Ectodermal cell (in vitro differentiated cells): ENCODE data around the gene UBR4.

Experiments used
- H3K27ac ChIP-seq: 2 replicates; pipeline ENCODE4 v1.7.0; 2013; ENCODE audit warnings: mild to moderate bottlenecking, low read depth, low read length; ENCODE audit not compliant: insufficient read depth, poor library complexity, severe bottlenecking
- H3K27me3 ChIP-seq: 2 replicates; pipeline ENCODE4 v1.7.0; 2013; ENCODE audit warnings: mild to moderate bottlenecking, low read length; ENCODE audit not compliant: insufficient read depth, control insufficient read depth, poor library complexity, severe bottlenecking
- H3K36me3 ChIP-seq: one replicate; pipeline ENCODE4 v1.7.0; 2013; ENCODE audit warnings: low read length; ENCODE audit not compliant: control insufficient read depth, insufficient read depth
- H3K4me1 ChIP-seq: one replicate; pipeline ENCODE4 v1.7.0; 2013; ENCODE audit warnings: low read length; ENCODE audit not compliant: control insufficient read depth, insufficient read depth
- H3K4me3 ChIP-seq: 2 replicates; pipeline ENCODE4 v1.7.0; 2013; ENCODE audit warnings: low read depth, low read length, control low read depth; ENCODE audit not compliant: insufficient read depth
- H3K9me3 ChIP-seq: 2 replicates; pipeline ENCODE4 v1.7.0; 2013; ENCODE audit warnings: mild to moderate bottlenecking, low read length, moderate library complexity; ENCODE audit not compliant: control insufficient read depth
- WGBS, 2 experiments: methylation state at CpG; one replicate each; pipeline ENCODE4 v1.1.7; 2013; ENCODE audit warnings: missing lambda C conversion rate in 2 of 2; 5-methylcytosine and 5-hydroxymethylcytosine counted together

The UBR4 gene

GRCh38 chr1:19128968-19129514 is 81.0 kb downstream of the UBR4 start:
- no peaks in the 10 kb centered on the region for H3K9me3 ChIP-seq
- H3K27ac ChIP-seq = no peak overlapping the region
- WGBS, 2 experiments = 90 to 99% methylated on average over 6 of the region's 6 CpGs
- H3K36me3 ChIP-seq = peaks cover 69% of the 10 kb centered on the region
- H3K4me1 ChIP-seq = no peaks in the 10 kb centered on the region
- H3K4me3 ChIP-seq = no peak overlapping the region
- H3K27me3 ChIP-seq = no peaks in the 10 kb centered on the region

DNA sequence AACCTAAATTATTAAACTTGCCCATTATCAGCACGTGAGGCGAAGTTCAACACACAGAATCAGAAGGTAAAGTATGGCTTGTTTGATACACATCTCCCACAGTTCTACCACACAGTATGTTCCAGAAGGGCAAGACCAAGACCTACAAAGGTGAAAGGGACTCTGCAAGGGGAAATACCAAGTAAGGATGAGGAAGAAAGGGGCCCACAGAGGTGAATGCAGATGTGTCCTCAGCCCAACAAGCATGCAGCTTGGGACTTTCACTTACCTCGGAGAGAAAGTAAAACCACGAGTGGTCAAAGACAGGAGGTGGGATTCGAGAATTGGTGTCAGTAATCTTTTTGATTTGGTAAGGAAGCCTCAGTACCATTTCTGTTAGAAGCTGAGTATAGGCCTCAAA is 85.8 kb downstream of the UBR4 start:
- no peaks in the 10 kb centered on the region for H3K9me3 ChIP-seq
- no peaks in the 10 kb centered on the region for H3K27me3 ChIP-seq
- peaks cover 92% of the 10 kb centered on the region for H3K36me3 ChIP-seq
- no peak overlapping the region for H3K4me3 ChIP-seq
- 96 to 97% methylated on average over 5 of the region's 5 CpGs for WGBS, 2 experiments
- no peak overlapping the region for H3K27ac ChIP-seq
- H3K4me1 ChIP-seq = no peaks in the 10 kb centered on the region

- WGBS, 2 experiments = 94 to 97% methylated on average over 1 of the region's 1 CpG
- Histone ChIP-seq H3K4me3 (no peak overlapping the region), H3K36me3 (peaks cover 93% of the 10 kb centered on the region), H3K4me1 (no peaks in the 10 kb centered on the region), H3K27me3 (no peaks in the 10 kb centered on the region), H3K9me3 (no peaks in the 10 kb centered on the region), H3K27ac (no peak overlapping the region)
Observed at GRCh38 chr1:19123837-19124236, 86.2 kb downstream of the UBR4 start.

GRCh38 chr1:19122668-19123067 is 87.4 kb downstream of the UBR4 start:
- no peak overlapping the region for H3K4me3 ChIP-seq
- no peak overlapping the region for H3K27ac ChIP-seq
- no peaks in the 10 kb centered on the region for H3K27me3 ChIP-seq
- H3K4me1 ChIP-seq = no peaks in the 10 kb centered on the region
- H3K36me3 ChIP-seq = peaks cover 91% of the 10 kb centered on the region
- H3K9me3 ChIP-seq = no peaks in the 10 kb centered on the region
- WGBS, 2 experiments = 95% methylated on average over 10 of the region's 10 CpGs

- no peak overlapping the region for H3K27ac ChIP-seq
- no peaks in the 10 kb centered on the region for H3K27me3 ChIP-seq
- H3K36me3 ChIP-seq = peaks cover 91% of the 10 kb centered on the region
- WGBS, 2 experiments = 93 to 95% methylated on average over 7 of the region's 7 CpGs
- no peaks in the 10 kb centered on the region for H3K9me3 ChIP-seq
- H3K4me1 ChIP-seq = no peaks in the 10 kb centered on the region
- no peak overlapping the region for H3K4me3 ChIP-seq
Observed at GRCh38 chr1:19121192-19121591, 88.9 kb downstream of the UBR4 start.

DNA sequence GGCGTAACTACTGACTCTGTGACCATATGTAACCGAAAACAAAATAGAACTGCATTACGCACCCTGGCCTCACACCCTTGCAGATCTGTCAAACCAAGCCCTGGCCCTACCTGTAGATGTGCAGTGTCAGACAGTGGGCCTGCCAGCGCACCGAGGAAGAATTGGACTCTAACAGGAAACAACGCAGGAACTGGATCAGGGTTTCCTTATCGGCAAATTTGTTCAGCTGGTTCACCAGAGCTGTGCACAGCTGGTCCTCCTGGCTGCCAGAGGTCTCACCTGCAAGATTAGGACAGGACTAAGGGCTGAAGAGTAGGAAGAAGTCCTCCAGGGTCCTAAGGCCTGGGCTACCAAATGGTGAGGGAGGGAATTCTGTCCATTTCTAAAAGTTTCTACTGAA is 90.0 kb downstream of the UBR4 start:
- no peak overlapping the region for H3K27ac ChIP-seq
- H3K27me3 ChIP-seq = no peaks in the 10 kb centered on the region
- peaks cover 92% of the 10 kb centered on the region for H3K36me3 ChIP-seq
- H3K4me3 ChIP-seq = no peak overlapping the region
- 96% methylated on average over 7 of the region's 7 CpGs for WGBS, 2 experiments
- H3K9me3 ChIP-seq = no peaks in the 10 kb centered on the region
- no peaks in the 10 kb centered on the region for H3K4me1 ChIP-seq

- H3K36me3 ChIP-seq = peaks cover 92% of the 10 kb centered on the region
- 95 to 96% methylated on average over 6 of the region's 6 CpGs for WGBS, 2 experiments
- H3K4me3 ChIP-seq = no peak overlapping the region
- H3K27me3 ChIP-seq = no peaks in the 10 kb centered on the region
- no peak overlapping the region for H3K27ac ChIP-seq
- H3K4me1 ChIP-seq = no peaks in the 10 kb centered on the region
- no peaks in the 10 kb centered on the region for H3K9me3 ChIP-seq
Observed at GRCh38 chr1:19115082-19115808, 94.8 kb downstream of the UBR4 start.

DNA sequence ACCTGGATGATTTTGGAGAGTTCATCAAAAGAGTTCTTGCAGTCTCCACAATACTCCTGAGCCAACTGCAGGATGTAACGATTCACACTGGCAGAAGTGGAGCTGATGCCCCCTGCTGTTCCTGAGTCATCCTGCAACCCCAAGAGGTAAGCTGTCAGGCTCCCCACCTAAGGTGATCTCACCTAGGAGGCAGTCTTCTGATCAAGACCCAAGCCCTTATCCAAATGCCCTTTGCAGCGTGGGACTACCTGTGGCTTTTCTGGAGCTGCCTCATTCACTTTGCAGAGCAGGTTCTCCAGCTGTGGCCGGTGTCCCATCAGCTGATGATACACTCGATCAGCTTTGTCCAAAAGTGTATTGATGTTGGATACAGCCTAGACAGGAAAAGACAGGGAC is 96.4 kb downstream of the UBR4 start:
- no peaks in the 10 kb centered on the region for H3K4me1 ChIP-seq
- no peak overlapping the region for H3K27ac ChIP-seq
- H3K27me3 ChIP-seq = no peaks in the 10 kb centered on the region
- WGBS, 2 experiments = 92 to 96% methylated on average over 4 of the region's 4 CpGs
- H3K36me3 ChIP-seq = peaks cover 90% of the 10 kb centered on the region
- H3K9me3 ChIP-seq = no peaks in the 10 kb centered on the region
- no peak overlapping the region for H3K4me3 ChIP-seq

- WGBS, 2 experiments = 96% methylated on average over 7 of the region's 7 CpGs
- Histone ChIP-seq H3K4me3 (no peak overlapping the region), H3K4me1 (no peaks in the 10 kb centered on the region), H3K27ac (no peak overlapping the region), H3K36me3 (peaks cover 90% of the 10 kb centered on the region), H3K27me3 (no peaks in the 10 kb centered on the region), H3K9me3 (no peaks in the 10 kb centered on the region)
Observed at GRCh38 chr1:19112891-19113696, 97.0 kb downstream of the UBR4 start.

DNA sequence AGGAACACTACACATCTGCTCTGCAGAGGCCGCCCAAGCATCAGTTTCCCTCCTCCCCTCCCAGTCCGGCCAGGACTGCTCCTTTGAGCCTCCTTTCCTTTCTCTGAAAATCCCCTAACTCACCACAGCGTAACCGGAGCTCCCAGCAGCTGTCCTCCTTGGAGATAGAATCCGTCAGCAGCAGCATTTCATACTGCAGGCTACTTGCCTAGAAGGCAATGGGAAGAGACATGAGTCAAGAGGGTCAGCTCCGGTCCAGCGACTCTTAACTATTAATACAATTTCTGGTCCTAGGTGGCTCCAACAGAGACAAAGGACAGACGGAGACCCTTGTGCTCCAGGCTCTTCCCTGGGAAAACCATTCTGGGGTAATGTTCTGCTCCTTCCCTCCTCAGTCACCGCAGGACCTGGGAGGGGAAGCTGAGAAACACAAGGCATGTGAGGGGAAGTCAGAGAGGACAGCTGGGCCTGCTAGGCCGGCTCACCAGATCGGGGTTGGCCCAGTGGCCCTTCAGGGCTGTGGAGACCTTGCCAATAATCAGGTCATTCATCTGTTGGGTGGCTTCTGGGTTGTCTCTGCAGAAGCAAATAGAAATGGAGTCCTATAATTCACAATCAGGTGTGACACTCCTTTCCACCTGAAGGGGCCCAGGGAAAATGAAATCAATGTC is 99.7 kb downstream of the UBR4 start:
- Histone ChIP-seq H3K27me3 (no peaks in the 10 kb centered on the region), H3K36me3 (peaks cover 86% of the 10 kb centered on the region)
- 95 to 97% methylated on average over 11 of the region's 11 CpGs for WGBS, 2 experiments

More for the DNA sequence above, 99.7 kb downstream of the UBR4 start:
- Histone ChIP-seq H3K4me3 (no peak overlapping the region), H3K9me3 (no peaks in the 10 kb centered on the region), H3K27ac (no peak overlapping the region), H3K4me1 (no peaks in the 10 kb centered on the region)
